ENCODE measurements around the gene NFIA. TPM values are rescaled to one million over a fixed set of nuclear protein-coding genes. Genes with fewer than 3 reads are reported as not detected.

NFIA gene
- total RNA-seq, 1 experiment from 2014 or later, result 0.35 TPM

DNA sequence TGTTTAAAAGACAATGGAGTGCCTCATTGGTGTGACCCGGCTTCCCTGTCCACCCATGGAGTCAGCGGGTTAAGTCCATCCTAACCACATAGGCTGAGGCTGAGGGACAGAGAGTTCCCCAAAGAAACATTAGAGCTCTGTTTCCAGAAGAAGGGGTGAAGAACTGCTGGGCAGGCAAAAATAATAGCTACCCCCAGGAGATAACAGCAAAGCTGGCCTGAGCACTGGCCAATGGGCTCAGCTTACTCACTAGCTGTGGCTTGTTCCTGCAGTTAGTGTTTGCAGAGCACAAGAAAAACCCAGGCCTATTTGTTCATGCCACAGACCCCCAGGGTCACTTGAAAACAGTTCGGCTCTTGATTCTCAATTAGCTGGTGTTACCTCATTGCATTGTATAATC, 311.2 kb downstream of the NFIA start:
- no peak overlapping the region for H3K23ac ChIP-seq (ENCODE audit: insufficient read length, low read depth, low read length)
- H4K20me1 ChIP-seq (ENCODE audit: control insufficient read depth, insufficient read depth, insufficient read length), result no peaks in the 10 kb centered on the region
- H3K4me1 ChIP-seq (ENCODE audit: insufficient read depth, low read length), result no peaks in the 10 kb centered on the region
- no peak overlapping the region for H3K4me3 Mint-ChIP-seq
- H3T11ph ChIP-seq (ENCODE audit: low read length), result no peak overlapping the region
- peaks cover 8 to 12% of the 10 kb centered on the region in 2 experiments; a peak in 3 of 4 replicates for H3K4me1 Mint-ChIP-seq
- H3K9me3 ChIP-seq (ENCODE audit: control insufficient read depth, low read depth, low read length), result no peaks in the 10 kb centered on the region
- no CpG with 5 or more reads among the region's 3 CpGs for WGBS (ENCODE audit: extremely low coverage, insufficient read length, low lambda C conversion rate)
- no peak overlapping the region for H3K27ac Mint-ChIP-seq
- peaks cover 0 to 2% (median 0%) of the 10 kb centered on the region in 3 experiments; a peak in 1 of 7 replicates for H3K36me3 Mint-ChIP-seq (ENCODE audit: insufficient read depth in 1 of 3, low read depth in 3 of 3)
- H3K27ac ChIP-seq (ENCODE audit: insufficient read length, low read depth, low read length), result no peak overlapping the region
- H4K91ac ChIP-seq (ENCODE audit: insufficient read length, low read depth, low read length), result no peak overlapping the region
- H2BK12ac ChIP-seq (ENCODE audit: insufficient read length, low read depth, low read length), result no peak overlapping the region
- H3K79me1 ChIP-seq (ENCODE audit: insufficient read depth, low read depth, low read length, poor library complexity, severe bottlenecking), result no peaks in the 10 kb centered on the region
- H3K9me3 Mint-ChIP-seq, result peaks cover 2 to 10% of the 10 kb centered on the region in 2 experiments; a peak in 4 of 5 replicates
- H3K27me3 ChIP-seq (ENCODE audit: insufficient read depth, low read length), result no peaks in the 10 kb centered on the region
- H3K14ac ChIP-seq (ENCODE audit: insufficient read depth, low read length), result no peak overlapping the region
- no peaks in the 10 kb centered on the region for H3K23me2 ChIP-seq (ENCODE audit: insufficient read length, low read depth, low read length, poor library complexity, severe bottlenecking)
- no peak overlapping the region for H3K4ac ChIP-seq (ENCODE audit: low read depth, low read length)
- H2AFZ ChIP-seq (ENCODE audit: low read length), result no peak overlapping the region
- DNase-seq, result no peak
- no peak overlapping the region for H2BK5ac ChIP-seq (ENCODE audit: insufficient read length, low read length)
- H3K79me2 ChIP-seq (ENCODE audit: insufficient read depth, low read length), result no peaks in the 10 kb centered on the region
- H2AK5ac ChIP-seq (ENCODE audit: insufficient read length, low read length), result no peak overlapping the region
- H2BK120ac ChIP-seq (ENCODE audit: low read depth, low read length, poor library complexity, severe bottlenecking), result no peak overlapping the region
- no peak overlapping the region for H4K8ac ChIP-seq (replicated peaks; ENCODE audit: insufficient read length, low read depth, low read length)
- peaks cover 51% of the 10 kb centered on the region for H3K27me3 Mint-ChIP-seq (ENCODE audit: low read depth)
- H2BK20ac ChIP-seq (ENCODE audit: low read depth, low read length, poor library complexity, severe bottlenecking), result no peak overlapping the region
- no peak overlapping the region for H3K9ac ChIP-seq (ENCODE audit: extremely low read depth, insufficient read length, low read length)
- no peak overlapping the region for H4K5ac ChIP-seq (ENCODE audit: insufficient read length, low read depth, low read length)
- H3K56ac ChIP-seq (ENCODE audit: insufficient read length, low read depth, low read length), result no peak overlapping the region
- no peak overlapping the region for H2BK15ac ChIP-seq (ENCODE audit: low read depth, low read length)
- H3K4me2 ChIP-seq (ENCODE audit: insufficient read depth, insufficient read length, low read length), result no peak overlapping the region
- H3K18ac ChIP-seq (ENCODE audit: insufficient read length, low read depth, low read length), result no peak overlapping the region
- TF ChIP-seq, protein P1, sequence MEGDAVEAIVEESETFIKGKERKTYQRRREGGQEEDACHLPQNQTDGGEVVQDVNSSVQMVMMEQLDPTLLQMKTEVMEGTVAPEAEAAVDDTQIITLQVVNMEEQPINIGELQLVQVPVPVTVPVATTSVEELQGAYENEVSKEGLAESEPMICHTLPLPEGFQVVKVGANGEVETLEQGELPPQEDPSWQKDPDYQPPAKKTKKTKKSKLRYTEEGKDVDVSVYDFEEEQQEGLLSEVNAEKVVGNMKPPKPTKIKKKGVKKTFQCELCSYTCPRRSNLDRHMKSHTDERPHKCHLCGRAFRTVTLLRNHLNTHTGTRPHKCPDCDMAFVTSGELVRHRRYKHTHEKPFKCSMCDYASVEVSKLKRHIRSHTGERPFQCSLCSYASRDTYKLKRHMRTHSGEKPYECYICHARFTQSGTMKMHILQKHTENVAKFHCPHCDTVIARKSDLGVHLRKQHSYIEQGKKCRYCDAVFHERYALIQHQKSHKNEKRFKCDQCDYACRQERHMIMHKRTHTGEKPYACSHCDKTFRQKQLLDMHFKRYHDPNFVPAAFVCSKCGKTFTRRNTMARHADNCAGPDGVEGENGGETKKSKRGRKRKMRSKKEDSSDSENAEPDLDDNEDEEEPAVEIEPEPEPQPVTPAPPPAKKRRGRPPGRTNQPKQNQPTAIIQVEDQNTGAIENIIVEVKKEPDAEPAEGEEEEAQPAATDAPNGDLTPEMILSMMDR (conservative IDR thresholded peaks at IDR 0.05), result no peak

Data from H9 (cell line).